Epithelial cell of proximal tubule (primary cell): ENCODE measurements around the gene ZNF554. TPM values are rescaled to one million over a fixed set of nuclear protein-coding genes. Genes with fewer than 3 reads are reported as not detected.

ENCODE experiments used
- DNase-seq: peaks from one replicate; pipeline ENCODE4 v3.0.0-alpha.2; 2011; ENCODE audit warnings: low read depth
- H3K4me3 ChIP-seq: 2 replicates; pipeline ENCODE4 v1.5.1; 2011; ENCODE audit warnings: low read depth, mild to moderate bottlenecking, low read length
- total RNA-seq: library from RNA; depleted of rRNA; stranded (reverse); fragments of >200 nt; gene quantifications from 2 replicates; pipeline ENCODE4 v1.2.3, GENCODE V29; 2015
- TF ChIP-seq, protein P1 (sequence below): conservative IDR thresholded peaks from 2 replicates; pipeline ENCODE4 v1.5.1; 2012; ENCODE audit warnings: low read depth, mild to moderate bottlenecking, low read length

The ZNF554 gene
- total RNA-seq, 1 donor from 2014 or later: 2.5 TPM

DNA sequence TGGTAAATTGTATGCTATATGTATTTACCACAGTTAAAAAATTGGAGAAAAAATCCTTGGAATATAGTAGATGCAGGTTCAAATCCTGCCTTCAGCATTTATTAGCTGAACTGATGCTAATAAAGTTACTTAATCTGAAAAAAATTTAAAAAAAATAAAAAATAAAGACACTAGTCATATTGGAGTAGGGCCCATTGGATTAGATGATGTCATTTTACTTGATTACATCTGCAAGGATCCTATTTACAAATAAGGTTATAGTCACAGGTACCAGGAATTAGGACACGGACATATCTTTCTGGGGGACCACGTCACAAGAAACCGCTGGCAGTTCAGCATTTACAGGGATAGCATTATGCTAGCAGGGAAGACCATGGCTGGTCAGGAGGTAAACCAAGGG, 27.8 kb downstream of the ZNF554 start:
- no peak for DNase-seq
- no peak overlapping the region for H3K4me3 ChIP-seq
- TF ChIP-seq, protein P1, sequence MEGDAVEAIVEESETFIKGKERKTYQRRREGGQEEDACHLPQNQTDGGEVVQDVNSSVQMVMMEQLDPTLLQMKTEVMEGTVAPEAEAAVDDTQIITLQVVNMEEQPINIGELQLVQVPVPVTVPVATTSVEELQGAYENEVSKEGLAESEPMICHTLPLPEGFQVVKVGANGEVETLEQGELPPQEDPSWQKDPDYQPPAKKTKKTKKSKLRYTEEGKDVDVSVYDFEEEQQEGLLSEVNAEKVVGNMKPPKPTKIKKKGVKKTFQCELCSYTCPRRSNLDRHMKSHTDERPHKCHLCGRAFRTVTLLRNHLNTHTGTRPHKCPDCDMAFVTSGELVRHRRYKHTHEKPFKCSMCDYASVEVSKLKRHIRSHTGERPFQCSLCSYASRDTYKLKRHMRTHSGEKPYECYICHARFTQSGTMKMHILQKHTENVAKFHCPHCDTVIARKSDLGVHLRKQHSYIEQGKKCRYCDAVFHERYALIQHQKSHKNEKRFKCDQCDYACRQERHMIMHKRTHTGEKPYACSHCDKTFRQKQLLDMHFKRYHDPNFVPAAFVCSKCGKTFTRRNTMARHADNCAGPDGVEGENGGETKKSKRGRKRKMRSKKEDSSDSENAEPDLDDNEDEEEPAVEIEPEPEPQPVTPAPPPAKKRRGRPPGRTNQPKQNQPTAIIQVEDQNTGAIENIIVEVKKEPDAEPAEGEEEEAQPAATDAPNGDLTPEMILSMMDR: no peak

DNA sequence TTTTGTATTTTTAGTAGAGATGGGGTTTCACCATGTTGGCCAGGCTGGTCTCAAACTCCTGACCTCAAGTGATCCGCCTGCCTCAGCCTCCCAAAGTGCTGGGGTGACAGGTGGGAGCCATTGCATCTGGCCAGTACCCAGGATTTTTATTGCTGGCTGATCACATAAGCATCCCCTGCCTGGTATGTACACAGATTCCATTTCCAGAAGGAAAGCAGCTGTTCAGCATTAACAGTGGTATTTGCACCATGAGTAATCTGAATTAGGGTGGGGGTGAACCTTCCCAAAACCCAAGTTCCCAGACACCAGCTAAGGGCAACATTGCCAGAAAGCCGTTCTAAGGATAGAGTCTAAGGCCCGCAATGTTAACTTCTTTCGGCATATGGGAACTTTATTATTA, 28.9 kb downstream of the ZNF554 start:
- TF ChIP-seq, protein P1: no peak
- H3K4me3 ChIP-seq: no peak overlapping the region
- no peak for DNase-seq

DNA sequence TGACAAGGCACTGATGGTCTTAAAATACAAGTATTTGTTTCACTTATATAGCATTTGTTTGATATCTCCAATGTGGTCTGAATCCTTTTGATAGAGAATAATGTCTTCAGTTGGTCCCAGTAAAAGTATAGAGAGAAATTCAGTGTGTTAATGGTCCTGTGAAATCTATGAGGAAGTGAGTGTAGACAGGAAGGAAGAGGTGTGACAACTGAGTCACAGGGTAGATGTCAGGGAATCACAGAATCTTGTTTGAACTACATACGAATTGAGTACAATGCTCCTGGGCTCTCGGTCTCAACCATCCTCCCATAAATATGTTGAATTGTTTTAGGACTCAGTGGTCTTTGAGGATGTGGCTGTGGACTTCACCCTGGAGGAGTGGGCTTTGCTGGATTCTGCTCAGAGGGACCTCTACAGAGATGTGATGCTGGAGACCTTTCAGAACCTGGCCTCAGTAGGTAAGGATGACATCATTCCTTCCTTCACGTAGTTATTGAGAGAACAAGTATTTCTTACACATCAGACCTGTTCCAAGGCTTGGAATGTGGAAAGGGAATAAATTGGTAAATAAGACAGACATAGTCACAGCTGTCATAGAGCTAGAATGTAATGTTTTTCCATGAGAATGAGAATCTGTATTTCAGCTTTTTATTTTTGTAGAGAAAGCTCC, 30.7 kb downstream of the ZNF554 start:
- TF ChIP-seq, protein P1: no peak
- H3K4me3 ChIP-seq: no peak overlapping the region
- no peak for DNase-seq

DNA sequence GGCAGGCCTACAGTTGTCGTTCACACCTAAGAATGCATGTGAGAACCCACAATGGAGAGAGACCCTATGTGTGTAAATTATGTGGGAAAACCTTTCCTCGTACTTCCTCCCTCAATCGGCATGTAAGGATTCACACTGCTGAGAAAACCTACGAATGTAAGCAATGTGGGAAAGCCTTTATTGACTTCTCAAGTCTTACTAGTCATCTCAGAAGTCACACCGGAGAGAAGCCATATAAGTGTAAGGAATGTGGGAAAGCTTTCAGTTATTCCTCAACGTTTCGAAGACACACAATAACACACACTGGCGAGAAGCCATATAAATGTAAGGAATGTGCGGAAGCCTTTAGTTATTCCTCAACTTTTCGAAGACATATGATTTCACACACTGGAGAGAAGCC, 32.9 kb downstream of the ZNF554 start:
- no peak for DNase-seq
- no peak overlapping the region for H3K4me3 ChIP-seq
- TF ChIP-seq, protein P1: no peak

DNA sequence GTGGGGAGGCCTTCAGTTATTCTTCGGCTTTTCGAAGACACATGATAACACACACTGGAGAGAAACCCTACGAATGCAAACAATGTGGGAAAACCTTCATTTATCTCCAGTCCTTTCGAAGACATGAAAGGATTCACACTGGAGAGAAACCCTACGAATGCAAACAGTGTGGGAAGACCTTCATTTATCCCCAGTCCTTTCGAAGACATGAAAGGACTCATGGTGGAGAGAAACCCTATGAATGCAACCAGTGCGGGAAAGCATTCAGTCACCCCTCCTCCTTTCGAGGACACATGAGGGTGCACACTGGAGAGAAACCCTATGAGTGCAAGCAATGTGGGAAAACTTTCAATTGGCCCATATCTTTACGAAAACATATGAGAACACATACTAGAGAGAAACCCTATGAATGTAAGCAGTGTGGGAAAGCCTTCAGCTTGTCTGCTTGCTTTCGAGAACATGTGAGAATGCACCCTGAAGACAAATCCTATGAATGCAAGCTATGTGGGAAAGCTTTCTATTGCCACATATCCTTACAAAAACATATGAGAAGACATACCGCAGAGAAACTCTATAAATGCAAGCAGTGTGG, 33.4 kb downstream of the ZNF554 start:
- no peak overlapping the region for H3K4me3 ChIP-seq
- TF ChIP-seq, protein P1: no peak
- DNase-seq: no peak

DNA sequence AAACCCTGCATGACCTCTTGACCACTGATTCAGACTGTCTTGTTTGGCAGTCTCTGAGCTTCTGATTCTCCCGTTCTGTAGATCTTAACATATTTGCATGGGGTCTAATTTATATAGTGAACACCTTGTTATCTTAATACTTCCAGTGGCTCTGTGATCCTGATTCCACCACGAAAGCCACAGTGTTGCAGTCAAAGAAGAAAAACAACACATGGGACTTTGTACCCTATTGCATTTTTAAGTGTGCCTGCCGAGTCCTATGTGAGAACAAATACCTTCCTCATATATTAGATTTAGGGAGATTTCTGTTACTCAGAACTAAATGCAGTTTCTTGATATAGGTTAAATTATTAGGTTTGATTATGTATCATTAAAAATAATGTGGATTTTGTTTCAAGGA, 35.2 kb downstream of the ZNF554 start:
- TF ChIP-seq, protein P1: no peak
- no peak for DNase-seq
- no peak overlapping the region for H3K4me3 ChIP-seq
